NCI-H2107 treated with DMSO at 0.1 percent for 48 hours (cell line): ENCODE data around the gene UPB1.

ENCODE experiments used
- DNase-seq: peaks from one replicate; lab custom pipeline; 2025; ENCODE audit not compliant: unreplicated experiment; lab: John Stamatoyannopoulos, UW

The UPB1 gene

DNA sequence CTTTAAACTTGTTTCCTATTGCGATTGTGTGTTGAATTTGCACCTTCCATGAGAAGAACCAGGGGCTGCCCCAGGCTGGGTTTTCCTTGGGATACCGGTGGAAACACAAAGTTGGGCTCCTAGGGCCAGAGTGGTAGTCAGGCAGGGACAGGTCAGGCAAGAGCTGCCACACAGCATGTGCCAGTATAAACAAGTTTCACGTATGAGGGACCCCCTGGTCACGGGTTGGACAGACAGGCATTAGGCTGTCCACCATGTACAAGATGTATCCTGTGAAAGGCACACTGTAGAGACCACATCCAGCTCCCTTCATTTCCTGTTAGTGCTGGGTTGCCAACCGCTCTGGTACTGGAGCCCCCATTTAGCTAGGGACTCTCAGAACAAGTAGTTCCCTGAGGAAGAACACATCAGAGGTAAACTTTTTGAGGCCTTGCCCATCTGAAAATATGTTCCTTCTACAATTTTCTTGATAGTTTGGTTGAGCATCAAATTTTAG is 8.8 kb downstream of the UPB1 start:
- no peak for DNase-seq

DNA sequence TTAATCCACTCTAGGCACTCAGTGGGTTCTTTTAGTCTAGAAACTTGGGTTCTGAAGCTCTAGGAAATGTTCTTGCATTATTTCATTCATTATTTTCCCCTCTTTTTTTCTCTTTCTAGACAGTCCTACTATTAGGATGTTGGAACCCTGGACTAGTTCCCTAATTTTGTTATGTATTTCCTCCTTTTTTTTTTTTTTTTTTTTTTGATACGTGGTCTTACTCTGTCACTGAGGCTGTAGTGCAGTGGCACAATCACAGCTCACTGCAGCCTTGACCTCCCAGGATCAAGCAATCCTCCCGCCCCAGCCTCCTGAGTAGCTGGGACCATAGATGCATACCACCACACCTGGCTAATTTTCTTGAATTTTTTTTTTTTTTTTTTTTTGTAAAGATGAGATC is 9.4 kb downstream of the UPB1 start:
- DNase-seq: no peak

DNA sequence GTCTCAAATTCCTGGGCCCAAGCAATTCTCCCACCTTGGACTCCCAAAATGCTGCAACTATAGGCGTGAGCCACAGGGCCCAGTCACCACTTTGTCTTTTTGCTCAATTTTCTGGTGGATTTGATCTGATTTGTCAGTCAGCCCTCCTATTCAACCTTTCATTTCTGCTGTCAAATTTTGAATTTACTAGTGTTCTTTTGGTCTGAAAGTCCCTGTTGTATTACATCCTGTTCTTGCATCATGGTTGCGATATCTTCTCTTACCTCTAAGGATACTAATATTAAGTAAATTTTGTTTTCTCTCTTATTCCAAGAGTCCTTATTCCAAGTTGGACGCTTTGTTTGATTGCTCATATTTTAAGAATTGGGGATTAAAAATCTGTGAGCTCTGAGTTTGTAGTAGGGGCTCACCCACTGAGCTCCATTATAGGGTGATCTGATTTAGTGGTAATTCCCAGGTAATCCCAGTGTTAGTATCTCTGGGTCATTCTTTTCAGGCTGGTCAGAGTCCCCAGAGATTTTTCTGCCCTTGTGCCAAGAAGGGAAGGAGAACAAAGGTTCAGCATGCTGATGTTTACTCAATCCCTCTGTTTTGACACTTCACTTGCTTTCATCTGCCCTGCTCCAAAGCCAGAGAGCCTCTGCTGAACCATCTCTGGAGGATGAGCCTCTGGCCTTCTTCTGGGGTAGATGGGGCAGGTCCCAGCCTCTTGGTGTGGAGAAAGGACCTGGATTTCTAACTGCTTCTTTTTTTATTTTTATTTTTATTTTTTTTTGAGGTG is 10.0 kb downstream of the UPB1 start:
- DNase-seq: no peak

DNA sequence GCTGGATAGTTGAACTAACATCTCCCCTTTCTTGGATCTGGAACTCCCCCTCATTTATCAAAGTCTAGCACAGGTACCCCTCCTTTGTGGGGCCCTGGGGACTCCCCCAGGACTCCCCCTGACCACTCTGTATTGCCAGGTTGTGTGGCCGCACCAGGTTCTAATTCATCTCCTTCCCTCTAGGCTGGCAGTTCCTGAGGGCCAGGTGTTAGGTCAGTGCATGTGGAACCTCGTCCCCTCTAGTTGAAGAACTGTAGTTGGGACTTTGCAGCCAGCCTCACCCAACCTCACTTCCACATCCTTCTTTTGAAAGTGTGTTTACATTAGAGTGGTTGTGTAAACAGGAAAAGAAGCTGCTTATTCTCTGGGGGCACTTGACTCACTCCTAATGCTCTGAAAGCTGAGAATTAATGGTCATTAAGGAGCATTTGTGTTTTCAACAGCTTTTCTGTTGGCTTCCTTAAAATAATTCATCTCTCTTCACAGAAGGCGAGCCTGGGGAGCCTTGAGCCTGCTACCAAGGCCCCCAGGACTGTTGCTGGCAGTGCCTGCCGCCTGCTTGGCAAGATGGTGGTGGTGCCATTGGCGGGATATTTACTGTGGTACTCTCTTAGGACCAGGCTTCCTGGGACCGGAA is 11.8 kb downstream of the UPB1 start:
- peak; percentile 69 for DNase-seq

DNA sequence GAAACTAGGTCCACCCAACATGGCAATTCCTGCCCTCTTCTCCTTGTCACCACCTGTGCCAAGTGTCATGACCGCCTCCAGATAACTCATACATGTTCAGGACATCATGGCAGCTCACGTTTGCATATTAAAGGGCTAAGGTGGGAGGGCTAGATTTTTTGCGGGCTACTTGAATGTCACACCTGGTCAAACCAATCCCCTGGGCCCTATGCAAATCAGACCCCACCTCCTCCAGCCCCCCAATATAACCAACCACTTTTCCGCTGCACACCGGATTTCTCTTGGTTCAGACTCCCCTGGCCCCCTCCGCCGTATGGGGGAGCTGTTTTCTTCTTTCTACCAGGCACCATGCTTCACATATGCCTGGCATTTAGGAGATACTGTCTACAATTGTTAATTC is 12.6 kb downstream of the UPB1 start:
- no peak for DNase-seq

DNA sequence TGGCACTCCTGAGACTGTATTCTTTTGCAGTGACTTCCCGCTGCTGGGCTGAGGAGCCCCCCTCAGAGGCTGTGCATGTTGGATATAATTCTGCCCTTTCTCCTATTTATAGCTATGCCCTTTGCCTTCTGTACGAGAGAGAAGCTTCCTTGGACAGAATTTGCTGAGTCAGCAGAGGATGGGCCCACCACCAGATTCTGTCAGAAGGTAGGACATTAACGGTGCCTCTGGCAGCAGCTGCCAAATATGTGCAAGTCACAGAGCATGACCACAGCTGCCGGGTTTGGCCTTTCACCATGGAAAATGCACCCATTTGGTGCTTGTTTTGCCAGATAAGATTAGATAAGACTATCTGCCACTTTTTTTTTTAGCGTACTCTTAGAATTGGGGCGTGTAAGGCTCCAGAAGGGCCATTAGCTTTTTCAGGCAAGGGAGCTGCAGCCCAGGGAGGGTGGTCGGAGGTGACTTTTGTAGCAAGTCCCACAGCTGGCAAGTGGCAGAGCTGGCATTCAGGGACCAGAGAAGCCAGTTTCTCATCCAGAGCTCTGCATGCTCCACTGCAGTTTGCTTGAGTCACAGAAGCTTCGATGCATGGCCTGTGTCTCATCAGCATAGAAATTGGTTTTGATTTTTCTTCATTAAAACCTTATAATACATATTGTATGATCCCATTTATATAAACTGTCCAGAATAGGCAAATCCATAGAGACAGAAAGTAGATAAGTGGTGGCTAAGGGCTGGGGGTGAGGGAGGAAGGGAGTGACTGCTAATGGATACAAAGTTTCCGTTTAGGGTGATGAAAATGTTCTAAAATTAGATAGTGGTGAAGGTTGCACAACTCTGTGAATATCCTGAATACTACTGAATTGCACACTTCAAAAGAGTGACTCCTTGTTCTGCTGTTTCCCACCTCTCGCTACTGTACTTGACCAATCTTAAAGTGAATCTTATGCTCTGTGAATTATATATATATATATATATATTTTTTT is 15.8 kb downstream of the UPB1 start:
- no peak for DNase-seq

DNA sequence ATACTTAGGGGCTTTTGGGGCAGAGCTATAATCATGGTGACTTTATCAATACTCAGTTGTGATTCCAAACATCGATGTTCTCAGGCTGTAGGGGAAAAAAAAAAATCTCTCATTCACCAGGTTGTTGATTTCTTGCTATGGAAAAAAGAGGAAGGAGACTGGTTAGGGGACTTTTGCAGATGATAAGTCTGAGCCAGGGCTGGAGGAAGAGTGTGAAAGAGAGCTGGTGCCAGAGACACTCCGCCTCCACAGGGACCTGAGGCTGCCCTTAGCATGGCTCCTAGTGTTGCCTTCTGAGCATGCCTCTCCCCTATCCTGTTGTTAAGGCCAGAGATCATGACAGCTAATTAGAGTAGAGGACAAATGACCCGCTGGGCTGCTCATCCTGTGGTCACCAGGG is 16.9 kb downstream of the UPB1 start:
- no peak for DNase-seq

DNA sequence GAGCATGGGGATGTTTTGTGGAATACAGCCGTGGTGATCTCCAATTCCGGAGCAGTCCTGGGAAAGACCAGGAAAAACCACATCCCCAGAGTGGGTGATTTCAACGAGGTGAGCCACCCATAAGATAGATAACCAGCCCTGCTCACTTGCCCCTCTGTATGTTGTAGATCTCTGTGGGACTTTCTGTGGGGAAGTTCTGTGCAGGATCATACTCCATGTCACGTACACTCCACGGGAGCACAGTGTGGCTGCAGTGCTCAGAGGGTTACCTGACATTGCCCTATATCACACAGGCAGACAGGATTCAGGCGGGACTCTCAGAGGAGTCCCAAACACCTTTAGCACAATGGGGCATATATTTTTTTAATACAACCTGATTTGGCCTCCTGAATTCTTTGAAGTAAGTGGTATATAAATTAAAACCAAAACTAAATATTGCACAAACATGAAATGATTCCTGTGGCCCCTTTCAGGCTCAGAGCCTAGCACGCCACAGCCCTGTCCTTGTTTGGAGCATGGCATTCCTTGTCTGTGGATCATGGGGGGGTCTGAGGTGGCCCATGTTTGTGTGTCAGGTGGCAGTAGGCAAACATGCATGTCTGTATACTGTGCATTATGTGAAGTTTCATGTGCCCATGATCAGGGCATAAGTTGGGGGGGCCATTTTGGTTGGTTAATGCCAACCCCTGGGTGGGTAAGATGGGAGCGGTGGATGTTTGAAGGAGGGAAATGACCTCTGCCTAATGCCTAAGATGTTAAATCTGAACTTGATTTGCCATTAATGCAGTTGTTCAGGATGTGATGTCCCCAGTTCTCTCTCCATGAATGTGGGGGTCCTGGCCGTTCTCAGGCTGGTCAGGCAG is 18.5 kb downstream of the UPB1 start:
- no peak for DNase-seq

DNA sequence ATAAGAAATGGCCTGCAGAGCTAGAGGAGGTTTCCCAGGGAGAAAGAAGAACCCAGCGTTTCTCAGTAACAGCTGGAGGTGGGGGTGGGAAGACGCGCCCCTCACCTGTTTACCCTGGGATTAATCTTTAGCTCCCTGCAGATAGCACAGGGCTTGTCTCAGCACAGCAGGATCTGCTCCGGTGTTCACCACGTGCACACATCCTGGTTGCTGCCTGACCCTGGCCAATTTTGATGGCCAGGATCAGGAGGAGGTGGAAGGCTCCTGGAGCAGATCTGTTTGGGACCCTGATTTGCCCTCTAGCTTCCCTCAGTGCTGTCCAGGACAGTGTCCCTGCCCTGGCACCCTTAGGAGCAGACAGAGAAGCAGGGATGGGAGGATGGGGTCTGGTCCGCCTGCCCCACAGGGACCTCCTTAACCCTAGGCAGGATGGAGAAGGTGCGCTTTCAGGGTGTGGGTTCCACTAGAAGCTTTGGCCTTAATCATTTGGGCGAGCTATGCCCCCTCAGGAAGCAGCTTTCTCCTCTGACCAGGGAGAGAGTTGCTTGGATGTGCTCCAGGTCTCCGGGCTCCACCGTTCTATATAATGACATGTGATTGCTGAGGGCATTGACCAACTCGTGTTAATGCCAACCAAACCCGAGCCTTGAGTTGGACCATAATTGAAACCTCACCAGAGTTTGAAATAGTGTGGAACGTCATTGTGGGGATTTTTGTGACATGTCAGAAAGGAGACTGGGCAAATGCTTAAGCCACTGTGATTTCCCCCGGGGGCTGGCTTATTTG is 19.3 kb downstream of the UPB1 start:
- DNase-seq: no peak

DNA sequence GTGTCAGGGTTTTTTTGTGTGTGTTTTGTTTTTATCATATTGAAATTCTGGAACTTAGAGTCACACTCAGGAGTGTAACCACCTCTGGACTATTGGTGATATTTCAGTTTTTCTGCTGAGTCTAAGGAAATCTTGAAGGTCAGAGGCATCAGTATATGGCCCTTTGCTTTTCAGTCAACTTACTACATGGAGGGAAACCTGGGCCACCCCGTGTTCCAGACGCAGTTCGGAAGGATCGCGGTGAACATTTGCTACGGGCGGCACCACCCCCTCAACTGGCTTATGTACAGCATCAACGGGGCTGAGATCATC is 19.9 kb downstream of the UPB1 start:
- no peak for DNase-seq

DNA sequence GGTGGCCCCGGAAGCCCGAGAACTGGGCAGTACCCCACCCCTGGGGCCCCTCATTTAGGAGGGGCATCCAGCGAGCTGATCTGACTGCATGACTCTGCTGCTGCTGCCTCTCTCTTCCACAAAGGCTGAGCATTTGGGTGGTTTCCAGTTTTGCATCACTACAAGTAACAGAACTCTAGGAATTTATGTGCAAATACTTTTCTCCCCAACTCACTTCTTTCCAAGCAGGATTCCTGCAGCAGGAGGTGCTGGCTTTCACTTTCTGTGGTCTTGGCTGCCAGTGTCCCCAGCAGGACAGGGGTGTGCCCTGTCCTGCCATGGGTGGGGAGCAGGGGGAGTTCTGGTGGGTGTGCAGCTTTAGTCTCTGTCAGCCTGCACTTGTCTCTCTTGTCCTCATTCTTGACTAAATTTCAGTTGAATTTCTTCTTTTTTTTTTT is 21.2 kb downstream of the UPB1 start:
- DNase-seq: no peak

DNA sequence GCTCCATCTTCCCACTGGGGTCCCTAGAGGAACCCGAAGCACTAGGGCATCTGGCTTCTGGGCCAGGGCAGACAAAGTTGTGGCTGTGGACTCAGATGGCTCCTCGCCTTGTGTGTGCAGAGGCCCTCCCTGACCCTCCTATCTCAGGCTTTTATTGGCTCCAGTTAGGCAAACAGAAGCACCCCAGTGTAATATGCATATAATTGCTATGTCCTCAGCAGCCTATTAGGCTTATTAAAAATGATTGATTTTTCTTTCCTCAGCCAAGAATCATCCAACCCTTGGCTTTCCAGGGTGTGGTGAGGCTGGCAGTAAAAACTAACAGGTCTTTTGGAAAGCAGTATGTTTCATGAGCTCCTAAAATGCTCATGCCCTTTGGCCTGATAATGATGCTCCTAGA is 22.3 kb downstream of the UPB1 start:
- no peak for DNase-seq

DNA sequence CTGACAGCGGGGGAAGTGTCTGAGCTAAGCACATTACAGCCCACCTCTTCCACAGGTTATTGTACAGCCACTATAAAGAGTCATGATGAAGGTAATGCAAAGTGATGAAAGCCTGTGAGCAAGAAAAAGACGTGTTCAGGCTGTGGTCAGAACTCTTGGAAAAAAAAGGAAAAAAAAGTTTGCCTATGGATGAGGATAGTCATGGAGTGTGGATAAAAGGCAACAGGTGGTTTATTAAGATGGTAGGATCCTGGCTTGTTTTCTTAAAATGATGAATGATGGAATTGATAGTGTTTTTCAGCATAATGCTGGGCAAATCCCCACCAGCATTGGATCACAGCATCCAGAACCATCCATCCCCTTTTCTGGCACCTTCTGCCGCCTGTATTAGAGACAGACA is 23.1 kb downstream of the UPB1 start:
- DNase-seq: no peak

DNA sequence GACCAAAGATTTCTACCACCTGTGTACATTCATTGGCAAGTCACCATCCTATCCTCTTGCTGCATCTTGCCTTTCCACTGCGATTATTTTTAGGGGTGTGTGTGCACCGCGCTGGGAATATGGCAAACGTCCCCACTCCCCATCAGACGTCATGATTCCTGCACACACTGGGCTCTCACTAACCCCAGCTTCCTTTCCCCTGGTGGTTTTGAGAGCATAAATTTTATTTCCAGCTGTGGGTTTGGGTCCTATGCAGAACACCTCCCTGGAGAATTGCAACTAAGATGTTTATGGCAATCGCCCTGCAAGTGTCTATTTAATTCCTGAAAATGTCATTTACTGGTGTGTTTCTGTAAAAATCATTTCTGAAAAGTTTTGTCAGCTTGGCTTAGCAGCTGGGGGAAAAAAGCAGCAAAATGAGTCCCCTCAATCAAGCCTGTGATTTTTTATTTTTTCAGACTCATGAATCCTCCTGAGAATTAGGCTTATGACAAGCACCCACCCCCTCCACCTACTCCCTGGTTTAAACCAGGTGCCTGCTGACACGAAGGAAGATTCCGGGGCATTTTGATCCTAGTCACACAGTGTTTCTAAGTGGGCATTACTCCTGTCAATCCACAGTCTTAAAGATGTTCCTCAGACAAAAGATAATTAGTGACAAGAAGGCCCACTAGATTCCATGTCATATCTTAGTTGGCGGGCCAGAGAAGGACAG is 23.8 kb downstream of the UPB1 start:
- no peak for DNase-seq

DNA sequence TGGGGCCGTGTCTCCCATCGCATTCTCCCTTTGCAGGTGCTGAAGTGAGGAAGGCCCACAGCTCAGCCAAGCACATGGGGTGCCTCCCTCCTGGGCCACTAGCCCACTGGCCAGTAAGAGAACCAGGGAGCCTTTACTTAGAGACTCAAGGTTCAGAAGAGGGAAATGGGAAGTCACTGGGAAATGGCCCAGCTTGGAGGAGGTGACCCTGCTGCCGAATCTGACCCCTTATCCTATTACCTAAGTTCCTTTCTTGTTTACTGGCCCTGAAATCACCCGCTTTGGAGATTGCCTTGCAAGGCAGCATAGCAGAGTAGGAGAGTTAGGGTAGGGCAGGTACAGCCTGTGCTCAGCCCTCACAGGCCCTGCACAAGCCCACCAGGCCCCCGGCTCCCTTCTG is 24.4 kb downstream of the UPB1 start:
- no peak for DNase-seq

DNA sequence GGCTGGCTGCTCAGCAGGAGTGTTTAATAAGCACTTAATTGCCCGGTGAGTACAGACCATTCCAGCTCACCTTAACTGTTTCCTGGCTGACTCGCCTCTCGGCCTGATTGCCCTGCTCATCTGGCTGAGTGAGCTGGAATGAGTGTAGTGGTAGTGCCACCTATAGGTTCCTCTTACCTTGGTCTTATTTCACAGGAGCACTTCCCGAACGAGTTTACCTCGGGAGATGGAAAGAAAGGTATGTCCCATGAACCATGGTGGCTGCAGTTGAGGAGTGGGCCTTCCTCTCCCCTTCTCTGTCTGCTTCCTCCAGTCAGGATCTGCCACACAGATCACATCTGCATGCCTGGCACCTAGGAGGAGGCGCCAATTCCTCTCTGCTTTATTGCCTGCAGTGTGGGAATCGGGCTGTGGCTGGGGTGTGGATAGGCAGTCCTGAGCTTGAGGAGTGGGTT is 26.7 kb downstream of the UPB1 start:
- DNase-seq: peak; percentile 69

DNA sequence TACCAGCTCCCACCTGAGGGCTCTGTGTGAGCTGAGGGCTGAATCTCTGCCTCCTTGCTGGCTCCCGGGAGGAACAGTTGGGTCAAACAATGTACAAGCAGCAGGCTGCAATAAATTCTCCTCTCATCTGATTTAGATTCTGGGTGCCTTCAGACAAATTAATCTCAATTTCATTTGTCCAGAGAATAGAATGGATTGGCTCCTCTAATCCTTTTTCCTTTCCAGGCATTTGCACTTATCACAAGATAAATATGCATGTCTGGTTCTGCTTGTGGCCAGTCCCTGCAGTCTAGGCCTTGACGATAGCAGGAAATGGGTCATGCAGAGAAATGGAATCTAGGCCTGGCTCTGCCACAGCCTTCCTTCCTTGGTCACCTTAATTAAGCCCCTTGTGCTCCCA is 28.7 kb downstream of the UPB1 start:
- no peak for DNase-seq

DNA sequence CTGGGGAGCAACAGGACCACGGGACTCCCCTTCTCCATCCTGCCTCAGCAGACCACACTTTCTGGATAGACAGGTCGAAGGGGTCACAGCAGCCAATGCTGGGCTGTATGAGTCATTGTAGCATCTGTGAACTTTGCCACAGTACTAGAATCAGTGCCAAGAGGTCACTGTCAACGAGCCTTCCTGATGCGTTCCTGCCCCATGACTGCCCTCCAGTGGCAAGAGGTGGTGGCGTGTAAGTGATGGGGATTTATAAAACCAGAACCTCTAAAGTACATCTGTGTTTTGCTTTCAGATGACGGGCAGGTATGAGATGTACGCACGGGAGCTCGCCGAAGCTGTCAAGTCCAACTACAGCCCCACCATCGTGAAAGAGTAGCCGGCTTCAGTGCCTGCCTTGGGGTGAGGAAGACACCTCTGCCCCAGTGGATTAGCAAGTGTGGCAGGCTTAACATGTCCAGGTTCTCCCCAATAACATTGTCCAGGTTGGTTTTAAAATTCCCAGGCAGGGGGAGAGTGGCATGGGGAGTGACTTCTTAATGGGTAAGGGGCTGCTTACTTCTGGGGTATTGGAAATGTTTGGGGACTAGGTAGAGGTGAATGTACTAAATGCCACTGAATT is 30.4 kb downstream of the UPB1 start:
- DNase-seq: peak; percentile 35

DNA sequence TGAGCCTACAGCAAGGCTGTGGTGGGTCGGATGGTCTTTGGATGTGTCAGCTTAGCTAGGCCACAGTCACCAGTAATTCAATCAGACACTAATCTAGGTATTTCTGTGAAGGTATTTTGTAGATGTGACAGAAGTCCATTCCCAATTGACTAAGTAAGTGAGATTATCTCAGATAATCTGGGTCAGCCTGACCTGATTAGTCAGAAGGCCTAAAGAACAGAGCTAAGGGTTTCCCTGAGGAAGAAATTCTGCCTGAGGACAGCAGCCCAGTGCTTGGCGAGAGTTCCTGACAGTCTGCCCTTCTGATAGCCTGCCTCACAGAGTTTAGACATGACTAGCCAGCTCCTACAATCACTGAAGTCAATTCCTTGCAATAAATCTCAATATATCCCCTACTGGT is 31.1 kb downstream of the UPB1 start:
- DNase-seq: no peak
